Heart left ventricle (tissue), 16 donors: ENCODE measurements around the gene XRCC2. TPM values are rescaled to one million over a fixed set of nuclear protein-coding genes. Genes with fewer than 3 reads are reported as not detected.
"Not testable (repeated sequence)": the region's sequence is repeated elsewhere in the genome, so short reads cannot be mapped to it uniquely, and the experiment has no call there.

ENCODE experiments used
- ATAC-seq, 4 donors: fragments of 200-7000 bp; cut with Tn5 transposase; one replicate each; pipeline ENCODE4 v1.9.1; 2020 to 2022; ENCODE audit warnings: moderate library complexity in 4 of 4, mild to moderate bottlenecking in 3 of 4, moderate number of reproducible peaks in 1 of 4
- DNase-seq, 5 donors: peaks; one replicate each; pipeline ENCODE4 v3.0.0-alpha.2; 2020
- H3K27ac ChIP-seq, 12 donors: fragments of 200-600 bp; sonication (generic) in 4 of 12; one replicate each; pipeline versions ENCODE4 v1.5.0 to v1.8.0; 2016 to 2022; ENCODE audit warnings: mild to moderate bottlenecking in 2 of 12
- H3K27me3 ChIP-seq, 9 donors: fragments of 200-600 bp; sonication (generic) in 2 of 9; one replicate each; pipeline versions ENCODE4 v1.5.1 to v1.8.0; 2016 to 2022; ENCODE audit warnings: mild to moderate bottlenecking in 3 of 9
- H3K36me3 ChIP-seq, 9 donors: fragments of 200-600 bp; sonication (generic) in 2 of 9; one replicate each; pipeline versions ENCODE4 v1.5.0 to v1.8.0; 2018 to 2022; ENCODE audit warnings: mild to moderate bottlenecking in 2 of 9
- H3K4me1 ChIP-seq, 12 donors: fragments of 200-600 bp; sonication (generic) in 4 of 12; one replicate each; pipeline versions ENCODE4 v1.5.0 to v1.8.0; 2016 to 2022; ENCODE audit warnings: mild to moderate bottlenecking in 3 of 12
- H3K4me3 ChIP-seq, 12 donors: fragments of 200-600 bp; sonication (generic) in 4 of 12; one replicate each; pipeline versions ENCODE4 v1.5.0 to v1.8.0; 2017 to 2022; ENCODE audit warnings: mild to moderate bottlenecking in 9 of 12, moderate library complexity in 4 of 12
- H3K9me3 ChIP-seq, 12 donors: fragments of 200-600 bp; sonication (generic) in 4 of 12; one replicate each; pipeline versions ENCODE4 v1.5.0 to v1.8.0; 2016 to 2022; ENCODE audit warnings: mild to moderate bottlenecking in 1 of 12
- POLR2A ChIP-seq, 2 donors: fragments of 450-650 bp; IDR thresholded peaks; one replicate each; pipeline ENCODE4 v1.6.1; 2017; ENCODE audit warnings: antibody characterized with exemption in 2 of 2, mild to moderate bottlenecking in 2 of 2, moderate library complexity in 2 of 2
- WGBS, 4 donors: extraction: QIAGEN DNeasy Blood & Tissue Kit in 2 of 4; methylation state at CpG; one replicate each; pipeline versions ENCODE4 v1.1.5 to v1.1.7; 2013 to 2018; 5-methylcytosine and 5-hydroxymethylcytosine counted together
- intact Hi-C, 10 donors: fragments of 100-400 bp; cut with DNase I; formaldehyde crosslinking; loops; one replicate each; pipeline versions ENCODE4 v1.11.1 to v1.14.2; 2022
- polyA plus RNA-seq, 2 donors: library from polyadenylated mRNA; stranded (reverse); fragments of 200-250 nt; gene quantifications; one replicate each; pipeline ENCODE4 v1.2.3, GENCODE V29; 2013
- total RNA-seq, 9 donors: library from RNA; depleted of rRNA in 2 of 9; stranded (reverse); fragments of >200 nt in 2 of 9; fragmentation: NEBNext Ultra II Directional in 3 of 9; extraction: Animal tissue kit (Norgen Biotek cat#: 25700) in 3 of 9; gene quantifications; one replicate each; pipeline versions ENCODE4 v1.1.0 to v1.2.4, GENCODE V29; 2016 to 2023
- TF ChIP-seq, protein P1 (sequence below), 12 donors: fragments of 200-600 bp; sonication (generic) in 4 of 12; IDR thresholded peaks; one replicate each; pipeline versions ENCODE4 v1.5.0 to v1.8.0; 2018 to 2022; ENCODE audit warnings: antibody characterized with exemption in 12 of 12, mild to moderate bottlenecking in 5 of 12
- donor health status: ischemic (EF 13 %, LVEDD 7.1; RV severe dilation, severe dysfunction).
- donor health status: healthy with polysubstance abuse.
- donor health status: DM: no; HTN: yes; CAD: no.
- donor health status: DM: no; HTN: no; CAD: no.
- donor health status: ischemic (EF 25% LVEDD 6.9; RV normal size, moderate dysfunction).
- donor health status: ischemic (EF 25% LVEDD 5.7; RV mildly dilated, moderate dysfunction).
- donor health status: healthy.
- donor health status: DM: yes; HTN: yes; CAD: no.
- donor health status: ischemic (EF 35%, LVEDD 5.7; RV mildly dilated, moderate dysfunction).
- donor health status: nonischemic (EF 11% LVEDD 7.7; RV severe dilation, severe dysfunction).
- donor health status: DM: yes; HTN: yes; CAD: no.
- donor health status: PGD.
- donor health status: ischemic (EF 29% LVEDD 5.4; RV normal size, mild dysfunction).
- donor health status: nonischemic (EF 23%, LVEDD 6.1; RV moderate dilation, normal function).

XRCC2 gene
- total and polyA plus RNA-seq, 11 donors: 0.14 to 0.85 (median 0.36) TPM

- 46 to 56% (median 51%) methylated on average over 2 of the region's 2 CpGs for WGBS, 4 donors
- H3K27ac ChIP-seq: no peak overlapping the region
Observed at GRCh38 chr7:152710153-152710442, 34.2 kb upstream of the XRCC2 start.

GRCh38 chr7:152709287-152710152, 33.6 kb upstream of the XRCC2 start:
- H3K27ac ChIP-seq: no peak overlapping the region
- intact Hi-C loops: loop anchor here in 6 of 10 donors (5.0 to 10.0 kb wide), 4 partner anchors 365 to 525 kb away; no protein-coding TSS in a partner anchor

More at GRCh38 chr7:152710153-152710442, 34.2 kb upstream of the XRCC2 start:
- intact Hi-C loops: no loop called here
- Histone ChIP-seq H3K27me3 (no peaks in the 10 kb centered on the region), H3K9me3 (peaks cover 0 to 7% (median 3%) of the 10 kb centered on the region in 12 donors), H3K4me3 (no peak overlapping the region), H3K4me1 (peaks cover 0 to 6% (median 0%) of the 10 kb centered on the region in 12 donors), H3K36me3 (no peaks in the 10 kb centered on the region)
- no peak for TF ChIP-seq POLR2A (IDR thresholded peaks at IDR 0.05)
- TF ChIP-seq, protein P1, sequence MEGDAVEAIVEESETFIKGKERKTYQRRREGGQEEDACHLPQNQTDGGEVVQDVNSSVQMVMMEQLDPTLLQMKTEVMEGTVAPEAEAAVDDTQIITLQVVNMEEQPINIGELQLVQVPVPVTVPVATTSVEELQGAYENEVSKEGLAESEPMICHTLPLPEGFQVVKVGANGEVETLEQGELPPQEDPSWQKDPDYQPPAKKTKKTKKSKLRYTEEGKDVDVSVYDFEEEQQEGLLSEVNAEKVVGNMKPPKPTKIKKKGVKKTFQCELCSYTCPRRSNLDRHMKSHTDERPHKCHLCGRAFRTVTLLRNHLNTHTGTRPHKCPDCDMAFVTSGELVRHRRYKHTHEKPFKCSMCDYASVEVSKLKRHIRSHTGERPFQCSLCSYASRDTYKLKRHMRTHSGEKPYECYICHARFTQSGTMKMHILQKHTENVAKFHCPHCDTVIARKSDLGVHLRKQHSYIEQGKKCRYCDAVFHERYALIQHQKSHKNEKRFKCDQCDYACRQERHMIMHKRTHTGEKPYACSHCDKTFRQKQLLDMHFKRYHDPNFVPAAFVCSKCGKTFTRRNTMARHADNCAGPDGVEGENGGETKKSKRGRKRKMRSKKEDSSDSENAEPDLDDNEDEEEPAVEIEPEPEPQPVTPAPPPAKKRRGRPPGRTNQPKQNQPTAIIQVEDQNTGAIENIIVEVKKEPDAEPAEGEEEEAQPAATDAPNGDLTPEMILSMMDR (IDR thresholded peaks at IDR 0.05): no peak
- ATAC-seq (no peak), DNase-seq (no peak)

GRCh38 chr7:152704796-152705384, 28.9 kb upstream of the XRCC2 start:
- 93 to 100% (median 98%) methylated on average over 1 of the region's 1 CpG for WGBS, 4 donors
- TF ChIP-seq POLR2A (IDR thresholded peaks at IDR 0.05): no peak
- TF ChIP-seq, protein P1 (IDR thresholded peaks at IDR 0.05): no peak
- Histone ChIP-seq H3K9me3 (peaks cover 0 to 20% (median 9%) of the 10 kb centered on the region in 12 donors), H3K4me3 (no peak overlapping the region), H3K36me3 (no peaks in the 10 kb centered on the region), H3K4me1 (peaks cover 0 to 8% (median 0%) of the 10 kb centered on the region in 12 donors), H3K27ac (no peak overlapping the region), H3K27me3 (no peaks in the 10 kb centered on the region)
- intact Hi-C loops: loop anchor here in 6 of 10 donors (5.0 to 10.0 kb wide), 4 partner anchors 360 to 520 kb away; no protein-coding TSS in a partner anchor
- DNase-seq (no peak), ATAC-seq (no peak)

More at GRCh38 chr7:152709287-152710152, 33.6 kb upstream of the XRCC2 start:
- no peak overlapping the region for H3K4me3 ChIP-seq
- ATAC-seq (no peak), DNase-seq (no peak)
- H3K9me3 ChIP-seq: peaks cover 0 to 12% (median 6%) of the 10 kb centered on the region in 12 donors
- TF ChIP-seq, protein P1 (IDR thresholded peaks at IDR 0.05): no peak
- no peak for TF ChIP-seq POLR2A (IDR thresholded peaks at IDR 0.05)
- H3K27me3 ChIP-seq: no peaks in the 10 kb centered on the region
- 77 to 83% (median 81%) methylated on average over 5 of the region's 5 CpGs for WGBS, 4 donors
- H3K4me1 ChIP-seq: peaks cover 0 to 6% (median 0%) of the 10 kb centered on the region in 12 donors
- no peaks in the 10 kb centered on the region for H3K36me3 ChIP-seq

DNA sequence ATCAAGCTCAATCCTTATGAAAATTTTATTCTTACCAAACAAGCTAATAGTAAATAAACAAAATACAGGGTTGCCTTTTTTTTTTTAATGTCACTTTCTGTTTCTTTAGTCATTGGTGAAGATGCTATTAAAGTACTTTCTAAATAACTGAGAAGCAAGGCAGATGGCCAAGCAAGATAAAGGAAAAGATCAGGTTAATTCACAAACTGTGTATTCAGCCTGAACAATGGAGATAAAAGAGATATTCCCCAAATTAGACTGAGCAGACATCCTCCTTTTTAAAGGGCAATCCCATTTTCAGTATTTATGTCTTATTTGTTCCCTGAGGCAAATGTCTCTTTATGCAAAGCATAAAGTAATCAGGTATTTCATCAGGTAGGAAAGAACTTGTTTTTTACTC, 23.1 kb upstream of the XRCC2 start:
- Histone ChIP-seq H3K27me3 (no peaks in the 10 kb centered on the region), H3K4me1 (peaks cover 0 to 3% (median 0%) of the 10 kb centered on the region in 12 donors), H3K9me3 (peaks cover 0 to 3% (median under 1%) of the 10 kb centered on the region in 12 donors), H3K4me3 (no peak overlapping the region), H3K27ac (no peak overlapping the region), H3K36me3 (no peaks in the 10 kb centered on the region)
- no peak for DNase-seq
- no peak for TF ChIP-seq POLR2A (IDR thresholded peaks at IDR 0.05)
- TF ChIP-seq, protein P1 (IDR thresholded peaks at IDR 0.05): no peak
- ATAC-seq: no peak
- intact Hi-C loops: no loop called here

DNA sequence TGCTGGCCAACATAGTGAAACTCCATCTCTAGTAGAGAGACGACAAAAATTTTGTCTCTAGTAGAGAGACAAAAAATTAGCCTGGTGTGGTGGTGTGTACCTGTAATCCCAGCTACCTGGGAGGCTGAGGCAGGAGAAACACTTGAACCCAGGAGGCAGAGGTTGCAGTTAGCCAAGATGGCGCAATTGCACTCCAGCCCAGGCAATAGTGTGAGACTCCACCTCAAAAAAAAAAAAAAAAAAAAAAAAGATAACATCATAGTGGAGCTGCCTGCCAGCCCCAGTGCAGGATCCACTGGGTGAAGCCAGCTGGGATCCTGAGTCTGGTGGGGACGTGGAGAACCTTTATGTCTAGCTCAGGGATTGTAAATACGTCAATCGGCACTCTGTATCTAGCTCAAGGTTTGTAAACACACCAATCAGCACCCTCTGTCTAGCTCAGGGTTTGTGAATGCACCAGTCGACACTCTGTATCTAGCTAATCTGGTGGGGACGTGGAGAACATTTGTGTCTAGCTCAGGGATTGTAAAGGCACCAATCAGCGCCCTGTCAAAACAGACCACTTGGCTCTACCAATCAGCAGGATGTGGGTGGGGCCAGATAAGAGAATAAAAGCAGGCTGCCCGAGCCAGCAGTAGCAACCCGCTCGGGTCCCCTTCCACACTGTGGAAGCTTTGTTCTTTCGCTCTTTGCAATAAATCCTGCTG, 21.5 kb upstream of the XRCC2 start:
- intact Hi-C loops: not testable (repeated sequence)

GRCh38 chr7:152692196-152692595, 16.3 kb upstream of the XRCC2 start:
- 83 to 91% (median 88%) methylated on average over 2 of the region's 2 CpGs for WGBS, 4 donors
- intact Hi-C loops, H3K4me1 ChIP-seq, ATAC-seq, DNase-seq, H3K27ac ChIP-seq, H3K4me3 ChIP-seq, H3K9me3 ChIP-seq, H3K27me3 ChIP-seq, H3K36me3 ChIP-seq: not testable (repeated sequence)

More for the DNA sequence above, 21.5 kb upstream of the XRCC2 start:
- not testable (repeated sequence) for H3K36me3 ChIP-seq, H3K27ac ChIP-seq, DNase-seq, H3K27me3 ChIP-seq, H3K4me3 ChIP-seq, H3K9me3 ChIP-seq, H3K4me1 ChIP-seq, ATAC-seq
- WGBS, 4 donors: 65 to 73% (median 67%) methylated on average over 9 to 12 of the region's 12 CpGs
